Measurements from ENCODE around the gene TAS1R3.

TAS1R3 gene

GRCh38 chr1:1295154-1295923 is 35.7 kb upstream of the TAS1R3 start:
- no peak for DNase-seq

- DNase-seq: no peak
Measured at GRCh38 chr1:1296070-1297061, 34.7 kb upstream of the TAS1R3 start.

GRCh38 chr1:1297802-1298424 is 33.2 kb upstream of the TAS1R3 start:
- DNase-seq: no peak

GRCh38 chr1:1298861-1299685 is 32.0 kb upstream of the TAS1R3 start:
- DNase-seq: peak; percentile 60

GRCh38 chr1:1299686-1300351 is 31.3 kb upstream of the TAS1R3 start:
- DNase-seq: no peak

- DNase-seq: no peak
Measured at GRCh38 chr1:1300352-1300739, 30.7 kb upstream of the TAS1R3 start.

GRCh38 chr1:1302006-1302430 is 29.1 kb upstream of the TAS1R3 start:
- no peak for DNase-seq

- DNase-seq: no peak
Measured at GRCh38 chr1:1302951-1303509, 28.1 kb upstream of the TAS1R3 start.

- no peak for DNase-seq
Measured at GRCh38 chr1:1303736-1304135, 27.3 kb upstream of the TAS1R3 start.

- peak; percentile 70 for DNase-seq
Measured at GRCh38 chr1:1304331-1305299, 26.5 kb upstream of the TAS1R3 start.

- peak; percentile 28 for DNase-seq
Measured at GRCh38 chr1:1305300-1306069, 25.6 kb upstream of the TAS1R3 start.

GRCh38 chr1:1306070-1306660 is 24.9 kb upstream of the TAS1R3 start:
- DNase-seq: no peak

GRCh38 chr1:1306661-1307260 is 24.3 kb upstream of the TAS1R3 start:
- DNase-seq: no peak

- no peak for DNase-seq
Measured at GRCh38 chr1:1307261-1307922, 23.7 kb upstream of the TAS1R3 start.

- DNase-seq: peak; percentile 69
Measured at GRCh38 chr1:1307923-1308755, 22.9 kb upstream of the TAS1R3 start, which contains the start of the genes ACAP3 and PUSL1. Gene ACAP3 (minus strand): TSS chr1:1307930. CDS start chr1:1307815, 115 bp downstream. Gene PUSL1 (plus strand): TSS chr1:1308597. CDS start chr1:1308644, 47 bp downstream.

GRCh38 chr1:1308756-1309250 is 22.3 kb upstream of the TAS1R3 start:
- no peak for DNase-seq

Measured in SHP77 treated with DMSO at 0.1 percent for 48 hours (cell line).